ENCODE measurements around the gene TFCP2.

TFCP2 gene

GRCh38 chr12:51152953-51153352 lies 20.0 kb downstream of the TFCP2 start:
- DNase-seq, result no peak

- DNase-seq, result no peak
These were observed 22.2 kb downstream of the TFCP2 start for GRCh38 chr12:51150777-51151176.

DNA sequence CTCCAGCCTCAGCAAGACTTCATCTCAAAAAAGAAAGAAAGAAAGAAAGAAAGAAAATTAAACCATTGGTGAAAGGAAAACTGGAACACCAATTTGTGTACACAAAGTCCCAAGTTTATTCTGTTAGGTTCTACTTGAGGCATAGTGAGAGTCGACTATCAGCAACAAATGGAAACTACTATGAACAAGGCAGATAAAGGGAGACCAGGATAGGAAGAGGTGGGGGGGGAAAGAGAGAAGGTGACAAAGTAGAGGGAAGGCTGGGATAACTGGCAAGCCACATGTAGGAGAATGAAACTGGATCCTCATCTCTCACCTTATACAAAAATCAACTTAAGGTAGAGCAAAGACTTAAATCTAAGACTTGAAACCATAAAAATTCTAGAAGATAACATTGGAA lies 25.6 kb downstream of the TFCP2 start:
- DNase-seq, result no peak

DNA sequence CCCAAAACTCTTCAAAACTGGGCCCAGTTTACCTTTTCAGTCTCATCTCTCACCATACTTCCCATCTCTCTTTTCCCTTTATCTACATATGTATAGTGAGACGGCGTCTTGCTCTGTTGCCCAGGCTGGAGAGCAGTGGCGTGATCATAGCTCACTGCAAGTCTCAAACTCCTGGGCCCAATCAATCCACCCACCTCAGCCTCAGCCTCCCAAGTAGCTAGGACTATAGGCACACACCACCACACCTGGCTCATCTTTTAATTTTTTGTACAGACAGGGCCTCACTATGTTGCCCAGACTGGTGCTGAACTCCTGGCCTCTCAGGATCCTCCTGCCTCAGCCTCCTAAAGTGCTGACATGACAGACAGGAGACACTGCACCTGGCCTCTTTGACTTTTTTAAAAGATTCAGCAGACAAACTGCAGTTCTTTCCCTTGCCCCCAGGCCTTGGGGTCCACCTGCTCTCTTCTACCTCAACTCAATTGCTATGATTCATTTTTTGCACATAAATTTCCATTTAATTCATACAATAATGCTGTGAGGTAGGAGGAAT lies 33.6 kb downstream of the TFCP2 start:
- no peak for DNase-seq

DNA sequence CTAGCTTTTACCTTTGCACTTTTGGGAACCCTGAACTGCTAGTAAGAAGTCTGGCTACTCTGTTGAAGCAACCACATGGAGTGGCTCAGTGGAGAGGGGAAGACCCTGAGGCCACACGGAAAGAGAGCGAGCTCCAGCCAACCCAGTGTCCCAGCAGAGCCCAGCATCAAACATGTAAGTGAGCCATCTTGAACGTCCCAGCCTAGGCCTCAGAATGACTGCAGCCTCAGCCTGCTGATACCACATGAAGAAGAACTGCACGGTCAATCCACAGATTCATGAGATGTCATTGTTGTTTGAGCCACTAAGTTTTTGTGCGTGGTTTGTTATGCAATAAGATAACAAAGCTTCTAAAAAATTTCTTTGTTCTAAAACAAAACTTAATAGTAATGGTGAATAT lies 40.2 kb downstream of the TFCP2 start:
- DNase-seq, result no peak

GRCh38 chr12:51131745-51132521 lies 41.0 kb downstream of the TFCP2 start:
- no peak for DNase-seq

- DNase-seq, result no peak
These were observed 44.0 kb downstream of the TFCP2 start for GRCh38 chr12:51128919-51129318.

GRCh38 chr12:51127050-51127729 lies 45.7 kb downstream of the TFCP2 start:
- DNase-seq, result no peak

- no peak for DNase-seq
These were observed 46.6 kb downstream of the TFCP2 start for GRCh38 chr12:51126297-51126696.

GRCh38 chr12:51124504-51124903 lies 48.4 kb downstream of the TFCP2 start:
- no peak for DNase-seq

DNA sequence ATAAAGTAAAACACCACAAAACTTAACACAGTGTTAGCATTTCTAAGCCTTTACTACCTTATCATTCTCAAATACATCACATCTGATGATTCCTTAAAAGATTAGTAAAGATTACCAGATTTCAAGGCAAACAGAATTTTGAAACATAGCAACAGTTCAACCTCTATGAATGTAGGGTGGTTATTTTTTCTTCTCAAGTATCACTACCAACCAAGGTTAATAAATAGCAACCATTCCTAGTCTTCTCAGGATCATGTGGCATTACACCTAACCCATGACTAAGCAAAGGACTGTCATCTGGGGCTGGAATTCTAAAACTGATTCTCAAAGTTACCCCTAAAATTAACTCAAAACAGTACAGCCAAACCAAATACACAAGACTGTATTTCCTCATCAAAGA lies 50.1 kb downstream of the TFCP2 start:
- no peak for DNase-seq

GRCh38 chr12:51118706-51119105 lies 54.2 kb downstream of the TFCP2 start:
- peak; percentile 98 for DNase-seq

GRCh38 chr12:51115533-51115932 lies 57.4 kb downstream of the TFCP2 start:
- no peak for DNase-seq

- DNase-seq, result no peak
These were observed 64.8 kb downstream of the TFCP2 start for GRCh38 chr12:51108136-51108535.

DNA sequence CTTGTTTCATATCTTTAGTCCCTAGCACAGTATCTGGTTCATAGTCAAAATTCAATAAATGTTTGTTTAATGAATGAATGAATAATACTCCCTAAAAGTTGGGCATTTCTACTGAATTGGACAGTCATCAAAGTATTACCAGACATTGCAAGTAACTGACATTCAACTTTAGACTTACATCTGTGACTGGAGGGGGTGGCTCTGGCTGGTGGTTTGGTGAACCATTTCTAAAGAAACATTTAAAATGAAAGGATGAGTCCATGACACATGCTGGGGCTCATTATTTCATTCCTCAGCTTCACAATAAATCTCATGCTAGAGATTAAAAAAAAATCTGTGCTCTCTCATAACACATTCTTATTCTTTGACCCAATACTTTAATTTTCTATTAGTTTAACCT lies 69.0 kb downstream of the TFCP2 start:
- DNase-seq, result no peak

GRCh38 chr12:51098611-51099010 lies 74.3 kb downstream of the TFCP2 start:
- DNase-seq, result no peak

DNA sequence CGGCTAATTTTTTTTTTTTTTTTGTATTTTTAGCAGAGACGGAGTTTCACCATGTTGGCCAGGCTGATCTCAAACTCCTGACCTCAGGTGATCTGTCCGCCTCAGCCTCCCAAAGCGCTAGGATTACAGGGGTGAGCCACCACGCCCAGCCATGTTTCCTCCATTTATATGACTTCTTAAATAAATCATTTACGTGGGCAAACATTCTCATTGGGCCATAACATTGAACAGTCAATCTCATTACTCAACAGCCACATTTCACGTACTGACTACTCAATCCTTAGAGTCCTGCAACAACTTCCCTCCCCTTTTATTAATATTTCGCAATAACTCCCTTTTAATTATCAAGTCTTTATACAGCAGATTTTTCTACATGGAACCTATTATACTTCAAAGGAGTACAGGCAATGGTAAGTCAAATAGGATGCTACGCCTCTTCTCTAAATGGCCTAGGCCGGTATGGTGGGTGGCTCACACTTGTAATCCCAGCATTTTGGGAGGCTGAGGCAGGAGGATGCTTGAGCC lies 82.2 kb downstream of the TFCP2 start:
- no peak for DNase-seq

GRCh38 chr12:51087818-51088217 lies 85.1 kb downstream of the TFCP2 start:
- no peak for DNase-seq

GRCh38 chr12:51086933-51087332 lies 86.0 kb downstream of the TFCP2 start:
- no peak for DNase-seq

GRCh38 chr12:51085757-51086156 lies 87.2 kb downstream of the TFCP2 start:
- no peak for DNase-seq

- DNase-seq, result peak; percentile 97
These were observed 89.7 kb downstream of the TFCP2 start, which contains the start of gene CSRNP2 for GRCh38 chr12:51083126-51083833. Gene CSRNP2 (minus strand): TSS chr12:51083596. CDS start chr12:51076561, 7,035 bp downstream.

- no peak for DNase-seq
These were observed 90.3 kb downstream of the TFCP2 start for GRCh38 chr12:51082561-51083125.

GRCh38 chr12:51081421-51081820 lies 91.5 kb downstream of the TFCP2 start:
- no peak for DNase-seq

Measured in NCI-H226 (cell line).